Activated CD4-positive, alpha-beta T cell treated with anti-CD3 and anti-CD28 coated beads, Interleukin-2, amount 10 ng/mL, durations not matched to agents 7 days and 5 days (primary cell): ENCODE measurements around the gene ATRNL1. TPM values are rescaled to one million over a fixed set of nuclear protein-coding genes. Genes with fewer than 3 reads are reported as not detected.

ENCODE experiments used
- CTCF ChIA-PET: fragments of 350-600 bp; sonication (Branson Sonifier 250); formaldehyde crosslinking; loops from one replicate; lab custom pipeline; 2021; ENCODE audit warnings: antibody characterized with exemption; lab: Charles Lee
- POLR2A ChIA-PET: fragments of 350-600 bp; sonication (Branson Sonifier 250); formaldehyde crosslinking; loops from one replicate; lab custom pipeline; 2021; ENCODE audit warnings: antibody characterized with exemption; lab: Charles Lee
- DNase-seq: peaks from one replicate; pipeline ENCODE4 v3.0.0-alpha.2; 2020
- H3K27ac Mint-ChIP-seq: one replicate; pipeline ENCODE4 v1.8.0; 2021; ENCODE audit warnings: mild to moderate bottlenecking, moderate library complexity, mixed read lengths
- H3K27me3 Mint-ChIP-seq: one replicate; pipeline ENCODE4 v1.8.0; 2021; ENCODE audit warnings: mixed read lengths
- H3K36me3 Mint-ChIP-seq: one replicate; pipeline ENCODE4 v1.8.0; 2021; ENCODE audit warnings: low read depth, mixed read lengths
- H3K4me1 Mint-ChIP-seq: one replicate; pipeline ENCODE4 v1.8.0; 2021; ENCODE audit warnings: mixed read lengths
- H3K4me3 Mint-ChIP-seq: one replicate; pipeline ENCODE4 v1.8.0; 2021; ENCODE audit warnings: mild to moderate bottlenecking, moderate library complexity, mixed read lengths
- H3K9me3 Mint-ChIP-seq: one replicate; pipeline ENCODE4 v1.8.0; 2021; ENCODE audit warnings: mixed read lengths
- total RNA-seq, 2 experiments: library from RNA; stranded (reverse); gene quantifications; one replicate each; pipeline ENCODE4 v1.2.3, GENCODE V29; 2021

The ATRNL1 gene
- total RNA-seq, 2 experiments from 2014 or later, result 0.12 to 0.22 TPM

- CTCF ChIA-PET, result no interaction called here
- Mint-ChIP-seq H3K27me3 (peaks cover 14% of the 10 kb centered on the region), H3K4me1 (no peaks in the 10 kb centered on the region), H3K9me3 (no peaks in the 10 kb centered on the region), H3K36me3 (no peaks in the 10 kb centered on the region), H3K27ac (no peak overlapping the region), H3K4me3 (no peak overlapping the region)
- no peak for DNase-seq
- POLR2A ChIA-PET, result no interaction called here
Measured at GRCh38 chr10:115059301-115059898, 33.8 kb upstream of the ATRNL1 start.

GRCh38 chr10:115063701-115064658 lies 29.2 kb upstream of the ATRNL1 start:
- no peak overlapping the region for H3K4me3 Mint-ChIP-seq
- POLR2A ChIA-PET, result no interaction called here
- H3K9me3 Mint-ChIP-seq, result no peaks in the 10 kb centered on the region
- no peak overlapping the region for H3K27ac Mint-ChIP-seq
- H3K36me3 Mint-ChIP-seq, result no peaks in the 10 kb centered on the region
- DNase-seq, result no peak
- peaks cover 12% of the 10 kb centered on the region for H3K27me3 Mint-ChIP-seq
- CTCF ChIA-PET, result no interaction called here
- H3K4me1 Mint-ChIP-seq, result no peaks in the 10 kb centered on the region

GRCh38 chr10:115065801-115066200 lies 27.4 kb upstream of the ATRNL1 start:
- no peak overlapping the region for H3K27ac Mint-ChIP-seq
- CTCF ChIA-PET, result no interaction called here
- no peak overlapping the region for H3K4me3 Mint-ChIP-seq
- no peaks in the 10 kb centered on the region for H3K9me3 Mint-ChIP-seq
- no peaks in the 10 kb centered on the region for H3K36me3 Mint-ChIP-seq
- H3K4me1 Mint-ChIP-seq, result no peaks in the 10 kb centered on the region
- H3K27me3 Mint-ChIP-seq, result peaks cover 15% of the 10 kb centered on the region
- DNase-seq, result no peak
- POLR2A ChIA-PET, result no interaction called here

GRCh38 chr10:115066528-115066927 lies 26.6 kb upstream of the ATRNL1 start:
- no peaks in the 10 kb centered on the region for H3K4me1 Mint-ChIP-seq
- H3K4me3 Mint-ChIP-seq, result no peak overlapping the region
- ChIA-PET CTCF (no interaction called here), POLR2A (no interaction called here)
- H3K27ac Mint-ChIP-seq, result no peak overlapping the region
- peaks cover 15% of the 10 kb centered on the region for H3K27me3 Mint-ChIP-seq
- DNase-seq, result no peak
- H3K36me3 Mint-ChIP-seq, result no peaks in the 10 kb centered on the region
- no peaks in the 10 kb centered on the region for H3K9me3 Mint-ChIP-seq

GRCh38 chr10:115073796-115074195 lies 19.4 kb upstream of the ATRNL1 start:
- Mint-ChIP-seq H3K4me1 (no peaks in the 10 kb centered on the region), H3K4me3 (no peak overlapping the region), H3K9me3 (no peaks in the 10 kb centered on the region), H3K27ac (no peak overlapping the region), H3K36me3 (no peaks in the 10 kb centered on the region), H3K27me3 (peaks cover 8% of the 10 kb centered on the region)
- ChIA-PET CTCF (no interaction called here), POLR2A (interaction anchor here (0.6 kb wide), 1 partner anchor 37 kb away, joined by 3 read pairs; no protein-coding TSS in a partner anchor)
- DNase-seq, result no peak

GRCh38 chr10:115082506-115082905 lies 10.7 kb upstream of the ATRNL1 start:
- Mint-ChIP-seq H3K27ac (no peak overlapping the region), H3K4me1 (no peaks in the 10 kb centered on the region), H3K27me3 (peaks cover 21% of the 10 kb centered on the region), H3K36me3 (no peaks in the 10 kb centered on the region), H3K9me3 (peaks cover 2% of the 10 kb centered on the region), H3K4me3 (no peak overlapping the region)
- DNase-seq, result no peak
- ChIA-PET POLR2A (no interaction called here), CTCF (no interaction called here)

GRCh38 chr10:115084277-115084850 lies 8.8 kb upstream of the ATRNL1 start:
- ChIA-PET POLR2A (no interaction called here), CTCF (no interaction called here)
- no peak for DNase-seq
- H3K4me1 Mint-ChIP-seq, result no peaks in the 10 kb centered on the region
- H3K36me3 Mint-ChIP-seq, result no peaks in the 10 kb centered on the region
- peaks cover 2% of the 10 kb centered on the region for H3K9me3 Mint-ChIP-seq
- peaks cover 26% of the 10 kb centered on the region for H3K27me3 Mint-ChIP-seq
- H3K27ac Mint-ChIP-seq, result no peak overlapping the region
- no peak overlapping the region for H3K4me3 Mint-ChIP-seq

GRCh38 chr10:115091161-115091560 lies 2.0 kb upstream of the ATRNL1 start:
- ChIA-PET CTCF (interaction anchor here (0.6 kb wide), 1 partner anchor 116 kb away, joined by 3 read pairs; no protein-coding TSS in a partner anchor), POLR2A (no interaction called here)
- Mint-ChIP-seq H3K4me1 (peaks cover 10% of the 10 kb centered on the region), H3K4me3 (no peak overlapping the region), H3K36me3 (no peaks in the 10 kb centered on the region), H3K9me3 (peaks cover 2% of the 10 kb centered on the region), H3K27ac (no peak overlapping the region), H3K27me3 (peaks cover 61% of the 10 kb centered on the region)
- DNase-seq, result no peak

- POLR2A ChIA-PET, result interaction anchor here (0.6 kb wide), 1 partner anchor 233 kb away, joined by 4 read pairs; no protein-coding TSS in a partner anchor
- CTCF ChIA-PET, result no interaction called here
- peak overlapping the region; percentile 70 for H3K4me3 Mint-ChIP-seq
- H3K4me1 Mint-ChIP-seq, result peaks cover 10% of the 10 kb centered on the region
- H3K9me3 Mint-ChIP-seq, result no peaks in the 10 kb centered on the region
- no peak overlapping the region for H3K27ac Mint-ChIP-seq
- no peaks in the 10 kb centered on the region for H3K36me3 Mint-ChIP-seq
- no peak for DNase-seq
- H3K27me3 Mint-ChIP-seq, result peaks cover 61% of the 10 kb centered on the region
Measured at GRCh38 chr10:115092258-115092554, 959 bp upstream of the ATRNL1 start.

- Mint-ChIP-seq H3K4me1 (peaks cover 10% of the 10 kb centered on the region), H3K9me3 (no peaks in the 10 kb centered on the region), H3K27me3 (peaks cover 61% of the 10 kb centered on the region), H3K27ac (no peak overlapping the region), H3K4me3 (peak overlapping the region; percentile 70), H3K36me3 (no peaks in the 10 kb centered on the region)
- ChIA-PET CTCF (no interaction called here), POLR2A (interaction anchor here (0.6 kb wide), 1 partner anchor 233 kb away, joined by 4 read pairs; no protein-coding TSS in a partner anchor)
- DNase-seq, result peak; percentile 14
Measured at GRCh38 chr10:115092555-115093285, 445 bp upstream of the ATRNL1 start.

GRCh38 chr10:115093776-115094408 lies 727 bp downstream of the ATRNL1 start:
- CTCF ChIA-PET, result no interaction called here
- DNase-seq, result no peak
- POLR2A ChIA-PET, result no interaction called here
- no peak overlapping the region for H3K4me3 Mint-ChIP-seq
- H3K27me3 Mint-ChIP-seq, result peaks cover 58% of the 10 kb centered on the region
- no peak overlapping the region for H3K27ac Mint-ChIP-seq
- H3K4me1 Mint-ChIP-seq, result peaks cover 10% of the 10 kb centered on the region
- H3K9me3 Mint-ChIP-seq, result no peaks in the 10 kb centered on the region
- H3K36me3 Mint-ChIP-seq, result no peaks in the 10 kb centered on the region

GRCh38 chr10:115094416-115095140 lies 1.4 kb downstream of the ATRNL1 start:
- POLR2A ChIA-PET, result no interaction called here

More at GRCh38 chr10:115094416-115095140, 1.4 kb downstream of the ATRNL1 start:
- Mint-ChIP-seq H3K4me1 (peaks cover 10% of the 10 kb centered on the region), H3K9me3 (no peaks in the 10 kb centered on the region), H3K4me3 (peak overlapping the region; percentile 12), H3K27me3 (peaks cover 55% of the 10 kb centered on the region), H3K27ac (no peak overlapping the region), H3K36me3 (no peaks in the 10 kb centered on the region)
- no peak for DNase-seq
- CTCF ChIA-PET, result no interaction called here
